KMS-11 (cell line): ENCODE results near the gene OR9A2.

Experiments
- H2AFZ ChIP-seq: fragments of 200-600 bp; sonication (generic); 2 replicates; pipeline ENCODE4 v1.6.1; 2016; ENCODE audit warnings: antibody characterized with exemption, mixed run types, low read depth
- H3K27ac ChIP-seq: fragments of 200-600 bp; sonication (generic); 2 replicates; pipeline ENCODE4 v1.6.1; 2016; ENCODE audit warnings: mild to moderate bottlenecking, mixed run types
- H3K27me3 ChIP-seq: fragments of 200-600 bp; sonication (generic); 2 replicates; pipeline ENCODE4 v1.6.1; 2017; ENCODE audit warnings: mild to moderate bottlenecking, low read depth, mixed run types, moderate library complexity; ENCODE audit not compliant: insufficient read depth
- H3K36me3 ChIP-seq: fragments of 200-600 bp; sonication (generic); 2 replicates; pipeline ENCODE4 v1.6.1; 2017; ENCODE audit warnings: mild to moderate bottlenecking, mixed run types; ENCODE audit not compliant: insufficient read depth
- H3K4me1 ChIP-seq: fragments of 200-600 bp; sonication (generic); 2 replicates; pipeline ENCODE4 v1.6.1; 2016; ENCODE audit warnings: mild to moderate bottlenecking, low read depth, mixed run types; ENCODE audit not compliant: poor library complexity, severe bottlenecking
- H3K4me2 ChIP-seq: fragments of 200-600 bp; sonication (generic); 2 replicates; pipeline ENCODE4 v1.7.0; 2016; ENCODE audit warnings: mild to moderate bottlenecking, mixed run types
- H3K4me3 ChIP-seq: fragments of 200-600 bp; sonication (generic); IDR thresholded peaks from 2 replicates; pipeline ENCODE4 v1.6.1; 2017; ENCODE audit warnings: low read depth, low read length, mixed read lengths; ENCODE audit not compliant: insufficient read depth
- H3K79me2 ChIP-seq: fragments of 200-600 bp; sonication (generic); 2 replicates; pipeline ENCODE4 v1.6.1; 2016; ENCODE audit warnings: low read depth, mixed run types; ENCODE audit not compliant: insufficient read depth
- H3K9ac ChIP-seq: fragments of 200-600 bp; sonication (generic); 2 replicates; pipeline ENCODE4 v1.6.1; 2016; ENCODE audit warnings: mild to moderate bottlenecking, mixed run types
- H4K20me1 ChIP-seq: fragments of 200-600 bp; sonication (generic); 2 replicates; pipeline ENCODE4 v1.6.1; 2016; ENCODE audit warnings: mild to moderate bottlenecking, mixed run types; ENCODE audit not compliant: insufficient read depth
- TF ChIP-seq, protein P1 (sequence below): fragments of 200-600 bp; sonication (generic); conservative IDR thresholded peaks from 2 replicates; pipeline ENCODE4 v1.6.1; 2017; ENCODE audit warnings: low read depth, mild to moderate bottlenecking, antibody characterized with exemption, low read length, moderate library complexity, mixed read lengths

Gene OR9A2

DNA sequence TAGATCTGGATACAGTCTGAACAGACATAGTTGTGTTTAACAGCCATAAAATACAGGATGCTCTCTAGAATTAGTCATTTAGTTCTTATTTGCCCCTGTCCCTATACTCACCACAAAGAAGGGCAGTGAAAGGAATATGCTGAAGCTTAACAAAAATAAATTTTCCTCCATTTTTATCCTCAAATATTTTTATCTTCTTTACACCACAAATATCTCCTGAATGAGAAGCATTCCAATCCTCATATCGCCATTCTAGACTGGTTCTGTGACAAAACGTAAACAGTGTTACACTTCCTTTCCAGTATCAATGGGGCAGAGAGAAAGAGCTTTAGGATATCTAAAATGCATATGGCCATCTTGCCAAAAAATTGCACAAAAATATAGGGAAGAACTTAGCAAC lies 1.6 kb downstream of the OR9A2 start:
- H4K20me1 ChIP-seq: no peaks in the 10 kb centered on the region
- TF ChIP-seq, protein P1, sequence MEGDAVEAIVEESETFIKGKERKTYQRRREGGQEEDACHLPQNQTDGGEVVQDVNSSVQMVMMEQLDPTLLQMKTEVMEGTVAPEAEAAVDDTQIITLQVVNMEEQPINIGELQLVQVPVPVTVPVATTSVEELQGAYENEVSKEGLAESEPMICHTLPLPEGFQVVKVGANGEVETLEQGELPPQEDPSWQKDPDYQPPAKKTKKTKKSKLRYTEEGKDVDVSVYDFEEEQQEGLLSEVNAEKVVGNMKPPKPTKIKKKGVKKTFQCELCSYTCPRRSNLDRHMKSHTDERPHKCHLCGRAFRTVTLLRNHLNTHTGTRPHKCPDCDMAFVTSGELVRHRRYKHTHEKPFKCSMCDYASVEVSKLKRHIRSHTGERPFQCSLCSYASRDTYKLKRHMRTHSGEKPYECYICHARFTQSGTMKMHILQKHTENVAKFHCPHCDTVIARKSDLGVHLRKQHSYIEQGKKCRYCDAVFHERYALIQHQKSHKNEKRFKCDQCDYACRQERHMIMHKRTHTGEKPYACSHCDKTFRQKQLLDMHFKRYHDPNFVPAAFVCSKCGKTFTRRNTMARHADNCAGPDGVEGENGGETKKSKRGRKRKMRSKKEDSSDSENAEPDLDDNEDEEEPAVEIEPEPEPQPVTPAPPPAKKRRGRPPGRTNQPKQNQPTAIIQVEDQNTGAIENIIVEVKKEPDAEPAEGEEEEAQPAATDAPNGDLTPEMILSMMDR: no peak
- no peak overlapping the region for H3K27ac ChIP-seq
- H3K4me1 ChIP-seq: no peaks in the 10 kb centered on the region
- no peak overlapping the region for H3K9ac ChIP-seq
- H3K79me2 ChIP-seq: no peaks in the 10 kb centered on the region
- no peak overlapping the region for H3K4me2 ChIP-seq
- H3K27me3 ChIP-seq: no peaks in the 10 kb centered on the region
- no peak overlapping the region for H2AFZ ChIP-seq
- H3K4me3 ChIP-seq: no peak overlapping the region
- H3K36me3 ChIP-seq: no peaks in the 10 kb centered on the region

DNA sequence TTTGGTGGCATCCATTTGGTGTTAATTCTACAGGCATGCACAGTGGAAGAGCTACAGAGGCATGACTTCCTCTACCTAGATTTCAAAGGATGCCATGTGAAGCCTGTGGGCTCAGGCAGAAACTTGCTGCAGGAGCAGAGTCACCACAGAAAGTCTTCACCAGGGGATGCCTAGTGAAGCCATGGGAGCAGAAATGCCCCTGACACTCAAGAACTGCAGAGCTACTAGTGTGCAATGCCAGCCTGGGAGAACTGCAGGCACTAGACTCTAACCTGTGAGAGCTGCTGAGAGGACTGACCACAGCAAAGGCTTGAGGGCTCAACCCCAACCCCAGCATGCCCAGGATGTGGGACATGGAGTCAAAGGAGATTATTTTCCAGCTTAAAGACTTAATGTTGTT lies 3.9 kb downstream of the OR9A2 start:
- TF ChIP-seq, protein P1: no peak
- no peaks in the 10 kb centered on the region for H3K27me3 ChIP-seq

DNA sequence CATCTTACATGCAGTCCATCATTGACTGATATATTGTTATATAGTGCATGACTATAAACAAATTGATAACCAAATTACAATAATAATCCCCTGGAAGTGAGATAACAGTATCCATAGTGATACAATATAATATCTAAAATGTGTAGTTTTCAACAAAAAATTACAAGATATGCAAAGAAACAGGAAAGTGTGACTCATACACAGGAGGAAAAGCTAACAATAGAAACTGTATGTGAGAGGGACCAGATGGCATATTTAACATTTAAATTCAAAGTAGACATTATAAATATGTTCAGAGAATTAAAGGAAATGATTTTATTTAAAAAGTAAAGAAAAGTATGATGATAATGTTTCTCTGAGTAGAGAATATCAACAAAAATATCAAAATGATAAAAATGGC lies 8.0 kb downstream of the OR9A2 start:
- Histone ChIP-seq H4K20me1 (no peaks in the 10 kb centered on the region), H3K79me2 (no peaks in the 10 kb centered on the region), H3K36me3 (no peaks in the 10 kb centered on the region), H2AFZ (no peak overlapping the region), H3K4me1 (no peaks in the 10 kb centered on the region), H3K27ac (no peak overlapping the region), H3K9ac (no peak overlapping the region), H3K4me3 (no peak overlapping the region), H3K4me2 (no peak overlapping the region), H3K27me3 (no peaks in the 10 kb centered on the region)
- TF ChIP-seq, protein P1: no peak

More for the DNA sequence above, 3.9 kb downstream of the OR9A2 start:
- H3K4me1 ChIP-seq: no peaks in the 10 kb centered on the region
- H3K79me2 ChIP-seq: no peaks in the 10 kb centered on the region
- no peak overlapping the region for H3K27ac ChIP-seq
- H3K36me3 ChIP-seq: no peaks in the 10 kb centered on the region
- H2AFZ ChIP-seq: no peak overlapping the region
- H3K4me2 ChIP-seq: no peak overlapping the region
- H3K9ac ChIP-seq: no peak overlapping the region
- H4K20me1 ChIP-seq: no peaks in the 10 kb centered on the region
- H3K4me3 ChIP-seq: no peak overlapping the region

DNA sequence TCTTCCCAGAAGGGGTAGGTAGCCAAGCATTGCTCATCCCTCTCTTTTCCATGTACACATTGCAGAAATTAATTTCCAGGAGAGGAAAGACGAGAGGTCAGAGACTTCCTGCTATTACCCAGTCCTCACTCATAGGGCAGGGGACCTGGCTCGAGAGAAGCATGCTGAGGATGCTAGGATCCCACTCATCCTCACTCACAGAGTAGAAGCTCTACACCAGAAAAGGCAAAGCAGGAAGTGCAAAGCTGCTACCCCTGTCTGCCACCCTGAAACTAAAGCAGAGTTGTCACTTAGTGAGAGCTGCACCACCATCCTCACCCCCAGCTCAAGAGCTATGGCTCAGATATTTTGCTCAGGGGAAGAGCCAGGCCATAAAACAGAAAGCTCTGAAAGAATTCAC lies 9.9 kb downstream of the OR9A2 start:
- Histone ChIP-seq H3K27me3 (no peaks in the 10 kb centered on the region), H3K79me2 (no peaks in the 10 kb centered on the region), H3K9ac (no peak overlapping the region), H3K27ac (no peak overlapping the region), H3K4me3 (no peak overlapping the region), H2AFZ (no peak overlapping the region), H4K20me1 (no peaks in the 10 kb centered on the region), H3K4me1 (no peaks in the 10 kb centered on the region), H3K4me2 (no peak overlapping the region), H3K36me3 (no peaks in the 10 kb centered on the region)
- TF ChIP-seq, protein P1: no peak
